ENCODE results near the gene NIPAL4. TPM values are rescaled to one million over a fixed set of nuclear protein-coding genes. Genes with fewer than 3 reads are reported as not detected.

Gene NIPAL4
- total and polyA plus RNA-seq, 8 donors, result 0.07 TPM; not detected in 7

DNA sequence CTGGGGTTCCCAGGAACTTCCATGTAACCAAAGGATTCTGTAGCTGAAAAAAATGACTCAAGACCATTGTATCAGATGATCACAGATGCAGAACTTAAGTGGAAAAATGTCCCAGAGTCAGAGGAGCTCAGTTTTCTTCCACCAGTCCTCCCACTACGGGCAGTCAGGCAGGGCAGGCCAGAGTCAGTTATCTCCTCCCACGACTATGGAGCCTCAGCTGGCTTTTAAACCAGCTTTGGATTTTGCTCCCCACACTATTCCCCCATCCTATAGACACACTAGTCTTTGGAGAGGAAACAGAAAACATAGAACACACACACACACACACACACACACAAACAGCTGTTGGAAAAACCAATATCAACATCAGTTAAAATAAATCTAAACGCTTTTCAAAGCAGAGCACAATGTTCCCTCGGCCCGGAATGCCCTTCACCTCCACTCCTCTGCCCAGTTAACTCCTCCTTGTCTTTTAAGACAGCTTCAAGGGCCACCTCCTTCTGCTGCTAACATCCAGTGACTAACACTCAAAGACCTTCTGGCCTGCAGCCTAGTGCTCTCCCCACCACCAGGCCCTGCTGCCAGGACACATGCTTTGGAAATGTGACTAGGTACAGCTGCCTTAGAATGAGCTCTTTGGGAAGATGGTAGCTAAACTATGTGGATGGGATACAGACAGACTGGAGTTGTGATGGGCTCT, 56.8 kb downstream of the NIPAL4 start:
- Histone ChIP-seq H3K27me3 (no peaks in the 10 kb centered on the region), H3K4me1 (no peaks in the 10 kb centered on the region), H3K4me3 (no peak overlapping the region), H3K27ac (peak overlapping the region in 1 of 4 donors; percentile 22), H3K9me3 (no peaks in the 10 kb centered on the region), H3K36me3 (no peaks in the 10 kb centered on the region)
- FAIRE-seq, result no peak
- peak; percentile 11 to 39 (median 23) for ATAC-seq
- WGBS, 2 donors, result 26 to 38% methylated on average over 5 of the region's 5 CpGs
- DNase-seq, result no peak
- intact Hi-C loops (cut with DNase I), result no loop called here
- TF ChIP-seq, protein P1, sequence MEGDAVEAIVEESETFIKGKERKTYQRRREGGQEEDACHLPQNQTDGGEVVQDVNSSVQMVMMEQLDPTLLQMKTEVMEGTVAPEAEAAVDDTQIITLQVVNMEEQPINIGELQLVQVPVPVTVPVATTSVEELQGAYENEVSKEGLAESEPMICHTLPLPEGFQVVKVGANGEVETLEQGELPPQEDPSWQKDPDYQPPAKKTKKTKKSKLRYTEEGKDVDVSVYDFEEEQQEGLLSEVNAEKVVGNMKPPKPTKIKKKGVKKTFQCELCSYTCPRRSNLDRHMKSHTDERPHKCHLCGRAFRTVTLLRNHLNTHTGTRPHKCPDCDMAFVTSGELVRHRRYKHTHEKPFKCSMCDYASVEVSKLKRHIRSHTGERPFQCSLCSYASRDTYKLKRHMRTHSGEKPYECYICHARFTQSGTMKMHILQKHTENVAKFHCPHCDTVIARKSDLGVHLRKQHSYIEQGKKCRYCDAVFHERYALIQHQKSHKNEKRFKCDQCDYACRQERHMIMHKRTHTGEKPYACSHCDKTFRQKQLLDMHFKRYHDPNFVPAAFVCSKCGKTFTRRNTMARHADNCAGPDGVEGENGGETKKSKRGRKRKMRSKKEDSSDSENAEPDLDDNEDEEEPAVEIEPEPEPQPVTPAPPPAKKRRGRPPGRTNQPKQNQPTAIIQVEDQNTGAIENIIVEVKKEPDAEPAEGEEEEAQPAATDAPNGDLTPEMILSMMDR (IDR thresholded peaks at IDR 0.05), result no peak

DNA sequence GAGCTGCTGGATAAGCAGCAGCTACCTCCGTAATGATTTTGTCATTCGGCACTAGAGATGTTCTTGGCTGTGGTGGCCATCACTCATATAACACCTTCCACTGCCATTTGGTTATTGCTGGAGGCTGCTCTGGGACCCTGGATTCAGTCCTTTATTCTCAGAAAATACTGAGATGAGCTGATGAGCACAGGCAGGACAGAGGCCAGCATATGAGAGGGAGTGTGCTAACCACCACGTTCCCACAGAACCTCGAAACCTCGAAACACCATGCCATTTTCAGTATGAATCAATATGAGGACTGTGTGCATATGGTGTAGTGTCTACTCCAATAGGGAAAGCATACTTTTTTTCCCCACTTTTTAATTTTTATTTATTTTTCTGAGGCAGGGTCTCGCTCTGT, 59.0 kb downstream of the NIPAL4 start:
- Histone ChIP-seq H3K27me3 (no peaks in the 10 kb centered on the region), H3K4me3 (no peak overlapping the region), H3K27ac (no peak overlapping the region), H3K4me1 (no peaks in the 10 kb centered on the region), H3K36me3 (no peaks in the 10 kb centered on the region), H3K9me3 (no peaks in the 10 kb centered on the region)
- FAIRE-seq (no peak), ATAC-seq (no peak), DNase-seq (no peak)
- 94 to 99% methylated on average over 6 of the region's 6 CpGs for WGBS, 2 donors
- intact Hi-C loops (cut with DNase I), result no loop called here
- TF ChIP-seq, protein P1 (IDR thresholded peaks at IDR 0.05), result no peak

GRCh38 chr5:157519579-157520253, 59.7 kb downstream of the NIPAL4 start:
- H3K27ac ChIP-seq, result no peak overlapping the region
- H3K36me3 ChIP-seq, result no peaks in the 10 kb centered on the region
- 87 to 94% methylated on average over 9 of the region's 9 CpGs for WGBS, 2 donors
- ATAC-seq (no peak), DNase-seq (no peak), FAIRE-seq (no peak)
- TF ChIP-seq, protein P1 (IDR thresholded peaks at IDR 0.05), result no peak
- H3K9me3 ChIP-seq, result no peaks in the 10 kb centered on the region
- no peaks in the 10 kb centered on the region for H3K4me1 ChIP-seq
- intact Hi-C loops (cut with DNase I), result no loop called here
- no peak overlapping the region for H3K4me3 ChIP-seq
- no peaks in the 10 kb centered on the region for H3K27me3 ChIP-seq

DNA sequence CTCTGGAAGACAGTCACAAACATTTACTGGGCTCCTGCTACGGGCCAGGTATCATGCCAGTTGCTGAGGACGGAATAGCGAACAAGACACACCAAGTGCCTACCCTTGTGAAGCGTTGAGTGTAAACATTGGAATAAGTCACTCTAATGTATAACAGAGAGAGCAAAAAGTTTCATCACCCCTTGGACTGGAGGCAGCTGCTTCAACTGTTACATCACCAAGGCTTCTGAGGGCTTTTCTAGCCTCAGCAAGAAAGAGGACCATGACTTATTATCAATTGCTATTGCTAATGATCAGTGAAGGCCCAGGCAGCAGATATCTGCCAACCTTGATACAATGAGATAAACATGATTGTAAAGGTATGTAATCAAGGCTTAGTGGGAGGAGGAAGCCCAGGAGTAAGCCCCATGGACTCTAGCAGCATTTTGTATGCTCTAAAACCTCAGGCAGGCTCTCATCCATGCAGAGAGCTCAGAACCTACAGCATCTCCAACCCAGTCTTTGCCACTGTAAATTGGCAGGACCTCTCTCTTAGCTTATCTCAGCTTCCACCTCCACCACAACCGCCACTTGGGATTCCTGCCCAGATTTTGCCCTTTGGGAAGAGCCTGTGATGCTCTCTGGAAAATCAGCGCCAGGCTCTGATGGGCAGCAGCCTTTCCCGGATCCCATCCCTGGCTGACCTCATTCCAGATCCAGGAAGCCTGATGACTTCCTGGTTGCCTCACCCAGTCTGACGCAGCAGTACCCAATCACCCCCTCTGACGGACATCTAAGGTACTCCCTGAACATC, 61.1 kb downstream of the NIPAL4 start:
- ATAC-seq (peak in 1 of 4 donors; percentile 41), DNase-seq (no peak), FAIRE-seq (no peak)
- Histone ChIP-seq H3K4me3 (no peak overlapping the region), H3K27ac (no peak overlapping the region), H3K36me3 (no peaks in the 10 kb centered on the region), H3K4me1 (no peaks in the 10 kb centered on the region), H3K27me3 (no peaks in the 10 kb centered on the region), H3K9me3 (no peaks in the 10 kb centered on the region)
- intact Hi-C loops (cut with DNase I), result no loop called here
- TF ChIP-seq, protein P1 (IDR thresholded peaks at IDR 0.05), result no peak
- WGBS, 2 donors, result 77% methylated on average over 9 of the region's 9 CpGs
